HepG2 (cell line): Measurements from ENCODE around the gene ALX4. TPM values are rescaled to one million over a fixed set of nuclear protein-coding genes. Genes with fewer than 3 reads are reported as not detected.

Source experiments
- ATAC-seq: fragments of 200-7000 bp; cut with Tn5 transposase; 3 replicates; pipeline ENCODE4 v1.9.1; 2020; ENCODE audit warnings: mild to moderate bottlenecking, moderate library complexity
- BruUV-seq: library from RNA; stranded (reverse); fragments of 400-500 nt; replicated peaks from 2 replicates; lab custom pipeline; 2021; lab: Mats Ljungman, UMichigan
- CTCF ChIA-PET: fragments of 300-600 bp; formaldehyde crosslinking; extraction: SDS; loops from one replicate; lab custom pipeline; 2021; ENCODE audit warnings: low total read pairs, inconsistent platforms, low intra/inter-chr PET ratio; lab: Yijun Ruan, JAX
- POLR2A ChIA-PET: fragments of 350-600 bp; sonication (Branson Sonifier 250); formaldehyde crosslinking; loops from one replicate; lab custom pipeline; 2020; ENCODE audit warnings: antibody characterized with exemption, inconsistent platforms; lab: Yijun Ruan, JAX
- DNase-seq: peaks from one replicate; pipeline ENCODE4 v3.0.0-alpha.2; 2015; ENCODE audit warnings: low spot score
- FAIRE-seq: peaks from 3 replicates; lab custom pipeline; 2011; peaks lifted over from hg19 to GRCh38; lab: Jason Lieb, UNC
- H2AFZ ChIP-seq: one replicate; pipeline ENCODE4 v1.6.1; 2011; ENCODE audit warnings: low read length, inconsistent platforms
- H3K27ac ChIP-seq: fragments of 300-600 bp; 3 replicates; pipeline ENCODE4 v1.8.0; 2011; ENCODE audit warnings: mixed run types, mild to moderate bottlenecking, mixed read lengths, low read length, inconsistent platforms; ENCODE audit not compliant: insufficient read depth; ENCODE audit errors: extremely low read length
- H3K27me3 ChIP-seq, 2 experiments: fragments of 200-600 bp in 1 of 2; 2 replicates in 1 of 2; 3 replicates in 1 of 2; pipeline versions ENCODE4 v1.6.0 to v1.8.0; 2011; ENCODE audit warnings: low read length in 2 of 2, mild to moderate bottlenecking in 2 of 2, moderate library complexity in 2 of 2, inconsistent platforms in 1 of 2; ENCODE audit not compliant: insufficient read depth in 2 of 2, control insufficient read depth in 1 of 2
- H3K36me3 ChIP-seq, 2 experiments: fragments of 200-600 bp in 1 of 2; replicated peaks in 1 of 2; 2 replicates in 1 of 2; 3 replicates in 1 of 2; pipeline versions ENCODE4 v1.5.1 to v1.8.0; 2011; ENCODE audit warnings: low read length in 2 of 2, inconsistent platforms in 1 of 2; ENCODE audit not compliant: insufficient read depth in 2 of 2, control insufficient read depth in 1 of 2
- H3K4me1 ChIP-seq: 2 replicates; pipeline ENCODE4 v1.5.1; 2012; ENCODE audit warnings: low read length, inconsistent platforms; ENCODE audit not compliant: insufficient read depth
- H3K4me2 ChIP-seq: 2 replicates; pipeline ENCODE4 v1.6.0; 2011; ENCODE audit warnings: low read depth, low read length, inconsistent platforms
- H3K4me3 ChIP-seq, 3 experiments: fragments of 200-600 bp in 1 of 3; sonication (generic), shearing (Covaris generic) in 1 of 3; replicated peaks in 1 of 3; 2 replicates each; pipeline ENCODE4 v1.5.1; 2011 to 2016; ENCODE audit warnings: low read length in 3 of 3, inconsistent platforms in 2 of 3, low read depth in 2 of 3, mild to moderate bottlenecking in 2 of 3, control low read depth in 1 of 3, mixed read lengths in 1 of 3; ENCODE audit not compliant: insufficient read depth in 1 of 3
- H3K79me2 ChIP-seq: one replicate; pipeline ENCODE4 v1.6.1; 2011; ENCODE audit warnings: low read length, inconsistent platforms; ENCODE audit not compliant: insufficient read depth
- H3K9ac ChIP-seq: 2 replicates; pipeline ENCODE4 v1.6.0; 2011; ENCODE audit warnings: mild to moderate bottlenecking, low read depth, low read length, inconsistent platforms; ENCODE audit not compliant: insufficient read depth
- H3K9me3 ChIP-seq: 2 replicates; pipeline ENCODE4 v1.5.1; 2012; ENCODE audit warnings: mild to moderate bottlenecking, low read length
- H4K20me1 ChIP-seq: 2 replicates; pipeline ENCODE4 v1.6.0; 2011; ENCODE audit warnings: inconsistent platforms, mild to moderate bottlenecking, low read length, moderate library complexity; ENCODE audit not compliant: insufficient read depth
- FLYWCH1 ChIP-seq: sonication (generic); formaldehyde crosslinking; IDR thresholded peaks from 2 replicates; pipeline ENCODE4 v1.8.1; 2023; ENCODE audit warnings: mild to moderate bottlenecking, missing genetic modification reagents
- HMG20A ChIP-seq: IDR thresholded peaks from 2 replicates; pipeline ENCODE4 v1.6.1; 2016; ENCODE audit warnings: borderline replicate concordance
- HOXD1 ChIP-seq: sonication (generic); formaldehyde crosslinking; IDR thresholded peaks from 2 replicates; pipeline ENCODE4 v1.5.0; 2020; ENCODE audit warnings: missing genetic modification reagents
- KAT7 ChIP-seq: IDR thresholded peaks from 2 replicates; pipeline ENCODE4 v1.6.1; 2018; ENCODE audit warnings: borderline replicate concordance, missing compliant biosample characterization
- KDM5A ChIP-seq: fragments of 200-600 bp; sonication (generic); IDR thresholded peaks from 2 replicates; pipeline ENCODE4 v1.7.0; 2018; ENCODE audit warnings: antibody characterized with exemption, mild to moderate bottlenecking, low read length, borderline replicate concordance
- MAX ChIP-seq: IDR thresholded peaks from 2 replicates; pipeline ENCODE4 v1.6.1; 2012; ENCODE audit warnings: inconsistent platforms
- RCOR2 ChIP-seq: IDR thresholded peaks from 2 replicates; pipeline ENCODE4 v1.6.1; 2016; ENCODE audit warnings: missing biosample characterization, missing genetic modification reagents
- SPEN ChIP-seq: sonication (generic); formaldehyde crosslinking; IDR thresholded peaks from 2 replicates; pipeline ENCODE4 v1.5.1; 2020; ENCODE audit warnings: low read depth, mild to moderate bottlenecking, missing genetic modification reagents
- TOPORS ChIP-seq: sonication (generic); formaldehyde crosslinking; IDR thresholded peaks from 2 replicates; pipeline ENCODE4 v1.8.0; 2023; ENCODE audit warnings: mild to moderate bottlenecking, missing genetic modification reagents
- YY1 ChIP-seq: IDR thresholded peaks from 2 replicates; pipeline ENCODE4 v1.6.1; 2011; ENCODE audit warnings: low read length, low read depth, moderate library complexity, mild to moderate bottlenecking; ENCODE audit not compliant: insufficient read depth, insufficient replicate concordance
- ZFP37 ChIP-seq: sonication (generic); formaldehyde crosslinking; IDR thresholded peaks from 2 replicates; pipeline ENCODE4 v1.4.0; 2020; ENCODE audit warnings: missing genetic modification reagents, borderline replicate concordance
- ZKSCAN1 ChIP-seq: fragments of 150-350 bp; IDR thresholded peaks from 2 replicates; pipeline ENCODE4 v1.6.1; 2014; ENCODE audit warnings: low read length
- WGBS: methylation state at CpG from one replicate; pipeline ENCODE4 v1.1.6; 2017; ENCODE audit warnings: low lambda C conversion rate; 5-methylcytosine and 5-hydroxymethylcytosine counted together
- in situ Hi-C: cut with HindIII; loops from 2 replicates; pipeline ENCODE4 v1.10.0; 2017; ENCODE audit warnings: low pct_unique_long_range_greater_than_20kb; ENCODE audit not compliant: extremely low pct_ligation_motif_present
- intact Hi-C: fragments of 100-400 bp; cut with micrococcal nuclease; formaldehyde crosslinking; loops from one replicate; pipeline ENCODE4 v1.10.0; 2022; ENCODE audit not compliant: unreplicated experiment
- polyA plus RNA-seq, 8 experiments: library from polyadenylated mRNA; depleted of rRNA in 3 of 8; stranded (reverse) in 7 of 8; unstranded in 1 of 8; fragments of >200 nt; fragmentation: Illumina TruSeq in 4 of 8; extraction: Trizol in 4 of 8; gene quantifications; 2 replicates each; pipeline versions ENCODE4 v1.2.1 to v1.2.3, GENCODE V29; 2011 to 2016; ENCODE audit warnings: low read depth in 4 of 8, missing spikeins in 1 of 8, mixed read lengths in 1 of 8; ENCODE audit not compliant: insufficient read depth in 1 of 8
- total RNA-seq, 5 experiments: library from RNA; depleted of rRNA; stranded (reverse); fragments of >200 nt; fragmentation: Illumina TruSeq; extraction: Trizol; gene quantifications; 2 replicates each; pipeline ENCODE4 v1.2.3, GENCODE V29; 2016; ENCODE audit warnings: low read depth in 1 of 5
- TF ChIP-seq, protein P1 (sequence below): sonication (generic); formaldehyde crosslinking; IDR thresholded peaks from 2 replicates; pipeline ENCODE4 v1.9.0; 2021; ENCODE audit warnings: missing genetic modification reagents, borderline replicate concordance

The ALX4 gene
- total and polyA plus RNA-seq, 2 of the 13 experiments (the other 11 are each of a cell fraction or from before 2014, with no cell fraction given) = not detected

- no peaks in the 10 kb centered on the region for H3K27me3 ChIP-seq
- H3K36me3 ChIP-seq = no peaks in the 10 kb centered on the region
- POLR2A ChIA-PET = no interaction called here
- intact Hi-C loops = no loop called here
- no TSS peak for BruUV-seq
- no peak overlapping the region for H3K4me3 ChIP-seq
- no peak for DNase-seq
- no peak overlapping the region for H2AFZ ChIP-seq
- no peak overlapping the region for H3K27ac ChIP-seq
- H3K4me1 ChIP-seq = no peaks in the 10 kb centered on the region
- FAIRE-seq = no peak
- CTCF ChIA-PET = no interaction called here
- TF ChIP-seq, protein P1, sequence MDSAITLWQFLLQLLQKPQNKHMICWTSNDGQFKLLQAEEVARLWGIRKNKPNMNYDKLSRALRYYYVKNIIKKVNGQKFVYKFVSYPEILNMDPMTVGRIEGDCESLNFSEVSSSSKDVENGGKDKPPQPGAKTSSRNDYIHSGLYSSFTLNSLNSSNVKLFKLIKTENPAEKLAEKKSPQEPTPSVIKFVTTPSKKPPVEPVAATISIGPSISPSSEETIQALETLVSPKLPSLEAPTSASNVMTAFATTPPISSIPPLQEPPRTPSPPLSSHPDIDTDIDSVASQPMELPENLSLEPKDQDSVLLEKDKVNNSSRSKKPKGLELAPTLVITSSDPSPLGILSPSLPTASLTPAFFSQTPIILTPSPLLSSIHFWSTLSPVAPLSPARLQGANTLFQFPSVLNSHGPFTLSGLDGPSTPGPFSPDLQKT (CRISPR knock-in tag) = no peak
- TF ChIP-seq HOXD1 (CRISPR knock-in tag) = no peak
- TF ChIP-seq ZFP37 (CRISPR knock-in tag) = no peak
- no peak for TF ChIP-seq YY1
- no peak overlapping the region for H3K9ac ChIP-seq
- no peaks in the 10 kb centered on the region for H4K20me1 ChIP-seq
- ATAC-seq = no peak
- 93% methylated on average over 4 of the region's 4 CpGs for WGBS
- H3K9me3 ChIP-seq = no peaks in the 10 kb centered on the region
- in situ Hi-C loops = no loop called here
- no peaks in the 10 kb centered on the region for H3K79me2 ChIP-seq
- no peak overlapping the region for H3K4me2 ChIP-seq
Measured at GRCh38 chr11:44219830-44220796, 89.8 kb downstream of the ALX4 start.

GRCh38 chr11:44217432-44217831, 92.5 kb downstream of the ALX4 start:
- FAIRE-seq = no peak
- Histone ChIP-seq H3K9me3 (no peaks in the 10 kb centered on the region), H3K4me3 (no peak overlapping the region), H3K4me2 (no peak overlapping the region), H2AFZ (no peak overlapping the region), H3K36me3 (no peaks in the 10 kb centered on the region), H3K27me3 (no peaks in the 10 kb centered on the region), H3K27ac (no peak overlapping the region), H3K9ac (no peak overlapping the region), H3K4me1 (no peaks in the 10 kb centered on the region), H3K79me2 (no peaks in the 10 kb centered on the region), H4K20me1 (no peaks in the 10 kb centered on the region)
- in situ Hi-C loops (no loop called here), intact Hi-C loops (no loop called here)
- CTCF ChIA-PET = no interaction called here
- POLR2A ChIA-PET = no interaction called here
- 93% methylated on average over 1 of the region's 1 CpG for WGBS
- no peak for DNase-seq
- no peak for TF ChIP-seq SPEN
- no peak for TF ChIP-seq ZKSCAN1
- no peak for TF ChIP-seq RCOR2 (CRISPR knock-in tag)
- no peak for TF ChIP-seq KAT7 (CRISPR knock-in tag)
- TF ChIP-seq TOPORS = no peak
- no peak for TF ChIP-seq KDM5A
- no peak for TF ChIP-seq HMG20A (CRISPR knock-in tag)
- no peak for TF ChIP-seq FLYWCH1 (CRISPR knock-in tag)
- TF ChIP-seq MAX = no peak
- no TSS peak for BruUV-seq
- no peak for ATAC-seq
